Smooth muscle cell (in vitro differentiated cells): ENCODE data around the gene CHRNA9. TPM values are rescaled to one million over a fixed set of nuclear protein-coding genes. Genes with fewer than 3 reads are reported as not detected.
"Not testable (repeated sequence)": the region's sequence is repeated elsewhere in the genome, so short reads cannot be mapped to it uniquely, and the experiment has no call there.

ENCODE experiments used
- DNase-seq: peaks from one replicate; lab custom pipeline; 2025; ENCODE audit not compliant: unreplicated experiment; lab: John Stamatoyannopoulos, UW
- H2AFZ ChIP-seq: fragments of 200-600 bp; sonication (generic); 2 replicates; pipeline ENCODE4 v1.6.0; 2016; ENCODE audit warnings: antibody characterized with exemption, low read depth, mild to moderate bottlenecking
- H3F3A ChIP-seq: fragments of 200-600 bp; sonication (generic); 2 replicates; pipeline ENCODE4 v1.6.0; 2017; ENCODE audit warnings: antibody characterized with exemption, low read depth
- H3K27ac ChIP-seq: fragments of 200-600 bp; sonication (generic); 2 replicates; pipeline ENCODE4 v1.5.1; 2016; ENCODE audit warnings: low read depth, mild to moderate bottlenecking
- H3K27me3 ChIP-seq: fragments of 200-600 bp; sonication (generic); 2 replicates; pipeline ENCODE4 v1.6.1; 2016; ENCODE audit warnings: low read depth, mild to moderate bottlenecking
- H3K36me3 ChIP-seq: fragments of 200-600 bp; sonication (generic); 2 replicates; pipeline ENCODE4 v1.5.1; 2016; ENCODE audit warnings: low read depth
- H3K4me1 ChIP-seq: fragments of 200-600 bp; sonication (generic); 2 replicates; pipeline ENCODE4 v1.5.1; 2016; ENCODE audit warnings: low read depth
- H3K4me2 ChIP-seq: fragments of 200-600 bp; sonication (generic); 2 replicates; pipeline ENCODE4 v1.6.0; 2016; ENCODE audit warnings: mild to moderate bottlenecking
- H3K4me3 ChIP-seq: fragments of 200-600 bp; sonication (generic); 2 replicates; pipeline ENCODE4 v1.5.1; 2016; ENCODE audit warnings: mild to moderate bottlenecking
- H3K79me2 ChIP-seq: fragments of 200-600 bp; sonication (generic); 2 replicates; pipeline ENCODE4 v1.6.0; 2016; ENCODE audit warnings: low read depth, mild to moderate bottlenecking
- H3K9ac ChIP-seq: fragments of 200-600 bp; sonication (generic); 2 replicates; pipeline ENCODE4 v1.6.0; 2016; ENCODE audit warnings: low read depth
- H3K9me3 ChIP-seq: fragments of 200-600 bp; sonication (generic); replicated peaks from 2 replicates; pipeline ENCODE4 v1.5.1; 2016; ENCODE audit warnings: low read depth
- H4K20me1 ChIP-seq: fragments of 200-600 bp; sonication (generic); 2 replicates; pipeline ENCODE4 v1.6.0; 2016; ENCODE audit warnings: low read depth
- CTCF ChIP-seq: fragments of 200-600 bp; sonication (generic); IDR thresholded peaks from 2 replicates; pipeline ENCODE4 v1.5.1; 2017; ENCODE audit warnings: borderline replicate concordance, mild to moderate bottlenecking, antibody characterized with exemption; ENCODE audit not compliant: insufficient read depth, poor library complexity, severe bottlenecking
- WGBS: methylation state at CpG from one replicate; pipeline ENCODE4 v1.1.7; 2016; ENCODE audit warnings: low lambda C conversion rate; 5-methylcytosine and 5-hydroxymethylcytosine counted together
- polyA plus RNA-seq: library from polyadenylated mRNA; unstranded; fragments of >200 nt; fragmentation: Nextera tagmentation; extraction: Ambion mirVana; gene quantifications from 2 replicates; pipeline ENCODE4 v1.2.1, GENCODE V29; 2016
- total RNA-seq: library from RNA; depleted of rRNA; stranded (reverse); fragments of >200 nt; gene quantifications from 2 replicates; pipeline ENCODE4 v1.2.3, GENCODE V29; 2014

Gene CHRNA9
- total and polyA plus RNA-seq, 2 experiments from 2014 or later = 2.4 to 15.8 TPM

- DNase-seq = no peak
- WGBS = 74% methylated on average over 5 of the region's 5 CpGs
- Histone ChIP-seq H3K4me3 (no peak overlapping the region), H3K36me3 (no peaks in the 10 kb centered on the region), H3K27ac (no peak overlapping the region), H3K9ac (no peak overlapping the region), H3K27me3 (no peaks in the 10 kb centered on the region), H3K79me2 (no peaks in the 10 kb centered on the region), H2AFZ (no peak overlapping the region), H3K4me2 (no peak overlapping the region), H3K9me3 (no peaks in the 10 kb centered on the region), H3K4me1 (no peaks in the 10 kb centered on the region), H4K20me1 (no peaks in the 10 kb centered on the region), H3F3A (no peaks in the 10 kb centered on the region)
- TF ChIP-seq CTCF = no peak
Observed at GRCh38 chr4:40380647-40381046, 45.5 kb downstream of the CHRNA9 start.

GRCh38 chr4:40388239-40388638 is 53.1 kb downstream of the CHRNA9 start:
- H3K9ac ChIP-seq = no peak overlapping the region
- no peaks in the 10 kb centered on the region for H3K9me3 ChIP-seq
- no peak overlapping the region for H3K4me3 ChIP-seq
- no peaks in the 10 kb centered on the region for H3F3A ChIP-seq
- DNase-seq = no peak
- no peak overlapping the region for H3K4me2 ChIP-seq
- H3K27me3 ChIP-seq = no peaks in the 10 kb centered on the region
- no peak for TF ChIP-seq CTCF
- 71% methylated on average over 6 of the region's 6 CpGs for WGBS
- H3K79me2 ChIP-seq = no peaks in the 10 kb centered on the region
- H3K27ac ChIP-seq = no peak overlapping the region
- H4K20me1 ChIP-seq = no peaks in the 10 kb centered on the region
- no peaks in the 10 kb centered on the region for H3K4me1 ChIP-seq
- H2AFZ ChIP-seq = no peak overlapping the region
- H3K36me3 ChIP-seq = no peaks in the 10 kb centered on the region

GRCh38 chr4:40389986-40390385 is 54.9 kb downstream of the CHRNA9 start:
- Histone ChIP-seq H3K9me3 (no peaks in the 10 kb centered on the region), H3K36me3 (no peaks in the 10 kb centered on the region), H3K27me3 (no peaks in the 10 kb centered on the region), H3K79me2 (no peaks in the 10 kb centered on the region), H3K9ac (no peak overlapping the region), H3K4me2 (no peak overlapping the region), H3K4me1 (no peaks in the 10 kb centered on the region), H4K20me1 (no peaks in the 10 kb centered on the region), H3K4me3 (no peak overlapping the region), H2AFZ (no peak overlapping the region), H3K27ac (no peak overlapping the region), H3F3A (no peaks in the 10 kb centered on the region)
- no peak for DNase-seq
- 91% methylated on average over 4 of the region's 4 CpGs for WGBS
- no peak for TF ChIP-seq CTCF

GRCh38 chr4:40392241-40392640 is 57.1 kb downstream of the CHRNA9 start:
- H3K9me3 ChIP-seq, H3K79me2 ChIP-seq, H3K4me2 ChIP-seq, H4K20me1 ChIP-seq, H3F3A ChIP-seq, H2AFZ ChIP-seq, H3K27me3 ChIP-seq, H3K4me1 ChIP-seq, H3K9ac ChIP-seq, H3K27ac ChIP-seq, H3K4me3 ChIP-seq, H3K36me3 ChIP-seq, DNase-seq: not testable (repeated sequence)
- 95% methylated on average over 9 of the region's 9 CpGs for WGBS
